Pancreas (tissue), 10 donors: Measurements from ENCODE around the gene ACTC1. TPM values are rescaled to one million over a fixed set of nuclear protein-coding genes. Genes with fewer than 3 reads are reported as not detected.

Source experiments
- ATAC-seq, 4 donors: fragments of 200-7000 bp; cut with Tn5 transposase; one replicate each; pipeline versions ENCODE4 v1.8.0 to v1.9.1; 2020; ENCODE audit warnings: mild to moderate bottlenecking in 4 of 4, moderate library complexity in 4 of 4
- DNase-seq, 6 donors: peaks; one replicate each; pipeline ENCODE4 v3.0.0-alpha.2; 2020
- FAIRE-seq: peaks from 2 replicates; lab custom pipeline; 2012; peaks lifted over from hg19 to GRCh38; lab: Jason Lieb, UNC
- H3K27ac ChIP-seq, 4 donors: fragments of 200-600 bp; sonication (generic); 1 replicate in 3 of 4; 2 replicates in 1 of 4; pipeline versions ENCODE4 v1.5.0 to v1.8.0; 2020
- H3K27me3 ChIP-seq, 4 donors: fragments of 200-600 bp; one replicate each; pipeline ENCODE4 v1.8.0; 2021
- H3K36me3 ChIP-seq, 3 donors: fragments of 200-600 bp; sonication (generic) in 1 of 3; one replicate each; pipeline versions ENCODE4 v1.5.0 to v1.8.0; 2020 to 2021
- H3K4me1 ChIP-seq, 3 donors: fragments of 200-600 bp; one replicate each; pipeline ENCODE4 v1.8.0; 2021
- H3K4me3 ChIP-seq, 4 donors: fragments of 200-600 bp; sonication (generic) in 2 of 4; one replicate each; pipeline versions ENCODE4 v1.5.0 to v1.8.0; 2020 to 2021
- H3K9me3 ChIP-seq, 4 donors: fragments of 200-600 bp; one replicate each; pipeline ENCODE4 v1.8.0; 2021
- CTCF ChIP-seq, 4 donors: fragments of 200-600 bp; sonication (generic) in 3 of 4; IDR thresholded peaks; one replicate each; pipeline versions ENCODE4 v1.5.0 to v1.8.0; 2021; ENCODE audit warnings: antibody characterized with exemption in 4 of 4
- WGBS, 2 donors: extraction: QIAGEN DNeasy Blood & Tissue Kit; methylation state at CpG; one replicate each; pipeline ENCODE4 v1.1.7; 2013; 5-methylcytosine and 5-hydroxymethylcytosine counted together
- intact Hi-C, 3 donors: fragments of 100-400 bp; cut with DNase I; formaldehyde crosslinking; loops; one replicate each; pipeline versions ENCODE4 v1.11.1 to v1.14.2; 2022
- polyA plus RNA-seq, 2 donors: library from polyadenylated mRNA; stranded (reverse); fragments of 200-250 nt; gene quantifications; one replicate each; pipeline ENCODE4 v1.2.3, GENCODE V29; 2013
- total RNA-seq, 6 donors: library from RNA; stranded (reverse); fragmentation: NEBNext Ultra II Directional in 4 of 6; extraction: Animal tissue kit (Norgen Biotek cat#: 25700) in 4 of 6; gene quantifications; one replicate each; pipeline versions ENCODE4 v1.2.1 to v1.2.4, GENCODE V29; 2021 to 2023
- donor health status: healthy with polysubstance abuse.
- donor health status: DM: no; HTN: no; CAD: no; lungs with moderate emphysema.
- donor health status: DM: no; HTN: no; CAD: no.
- donor health status: control.
- donor health status: control.
- donor health status: Bipolar disorder and iron deficiency.
- donor health status: DM: yes; HTN: yes; CAD: no.
- donor health status: DM: no; HTN: no; CAD: no.
- donor health status: DM: no; HTN: no; CAD: no.
- donor health status: DM: yes; HTN: yes; CAD: no.

Gene ACTC1
- total and polyA plus RNA-seq, 8 donors: 0.13 to 5.2 (median 1.00) TPM; not detected in 2

GRCh38 chr15:34786206-34786605 is 9.1 kb downstream of the ACTC1 start:
- no peaks in the 10 kb centered on the region for H3K9me3 ChIP-seq
- H3K27ac ChIP-seq: no peak overlapping the region
- no peaks in the 10 kb centered on the region for H3K4me1 ChIP-seq
- TF ChIP-seq CTCF (IDR thresholded peaks at IDR 0.05): no peak
- intact Hi-C loops: no loop called here
- no peaks in the 10 kb centered on the region for H3K36me3 ChIP-seq
- FAIRE-seq: no peak
- H3K4me3 ChIP-seq: no peak overlapping the region
- DNase-seq: no peak
- 48 to 57% methylated on average over 2 of the region's 2 CpGs for WGBS, 2 donors
- no peak for ATAC-seq
- no peaks in the 10 kb centered on the region for H3K27me3 ChIP-seq

- no peak overlapping the region for H3K27ac ChIP-seq
- no peaks in the 10 kb centered on the region for H3K36me3 ChIP-seq
- FAIRE-seq (no peak), ATAC-seq (no peak), DNase-seq (no peak)
- H3K9me3 ChIP-seq: no peaks in the 10 kb centered on the region
- H3K4me1 ChIP-seq: no peaks in the 10 kb centered on the region
- no peak for TF ChIP-seq CTCF (IDR thresholded peaks at IDR 0.05)
- H3K27me3 ChIP-seq: no peaks in the 10 kb centered on the region
- no peak overlapping the region for H3K4me3 ChIP-seq
- intact Hi-C loops: no loop called here
Measured at GRCh38 chr15:34783991-34784390, 11.4 kb downstream of the ACTC1 start.

GRCh38 chr15:34783431-34783830 is 11.9 kb downstream of the ACTC1 start:
- Histone ChIP-seq H3K27me3 (no peaks in the 10 kb centered on the region), H3K9me3 (no peaks in the 10 kb centered on the region), H3K27ac (no peak overlapping the region), H3K4me1 (no peaks in the 10 kb centered on the region), H3K4me3 (no peak overlapping the region), H3K36me3 (no peaks in the 10 kb centered on the region)
- 84 to 94% methylated on average over 2 of the region's 2 CpGs for WGBS, 2 donors
- ATAC-seq (no peak), DNase-seq (no peak), FAIRE-seq (no peak)
- TF ChIP-seq CTCF (IDR thresholded peaks at IDR 0.05): no peak
- intact Hi-C loops: no loop called here

- Histone ChIP-seq H3K4me3 (no peak overlapping the region), H3K27ac (no peak overlapping the region), H3K27me3 (no peaks in the 10 kb centered on the region), H3K4me1 (no peaks in the 10 kb centered on the region), H3K36me3 (no peaks in the 10 kb centered on the region), H3K9me3 (no peaks in the 10 kb centered on the region)
- DNase-seq (no peak), ATAC-seq (no peak), FAIRE-seq (no peak)
- 51 to 69% methylated on average over 3 of the region's 3 CpGs for WGBS, 2 donors
- no peak for TF ChIP-seq CTCF (IDR thresholded peaks at IDR 0.05)
- intact Hi-C loops: no loop called here
Measured at GRCh38 chr15:34782901-34783300, 12.4 kb downstream of the ACTC1 start.

GRCh38 chr15:34780725-34781124 is 14.6 kb downstream of the ACTC1 start:
- no peak for TF ChIP-seq CTCF (IDR thresholded peaks at IDR 0.05)
- Histone ChIP-seq H3K9me3 (no peaks in the 10 kb centered on the region), H3K27ac (no peak overlapping the region), H3K4me1 (no peaks in the 10 kb centered on the region), H3K4me3 (no peak overlapping the region), H3K27me3 (no peaks in the 10 kb centered on the region), H3K36me3 (no peaks in the 10 kb centered on the region)
- intact Hi-C loops: no loop called here
- ATAC-seq (no peak), FAIRE-seq (no peak), DNase-seq (no peak)
- WGBS, 2 donors: 34 to 55% methylated on average over 2 of the region's 2 CpGs
